ENCODE results near the gene SLC29A3. TPM values are rescaled to one million over a fixed set of nuclear protein-coding genes. Genes with fewer than 3 reads are reported as not detected.

The SLC29A3 gene
- total RNA-seq, 1 experiment from 2014 or later = 5.9 TPM

DNA sequence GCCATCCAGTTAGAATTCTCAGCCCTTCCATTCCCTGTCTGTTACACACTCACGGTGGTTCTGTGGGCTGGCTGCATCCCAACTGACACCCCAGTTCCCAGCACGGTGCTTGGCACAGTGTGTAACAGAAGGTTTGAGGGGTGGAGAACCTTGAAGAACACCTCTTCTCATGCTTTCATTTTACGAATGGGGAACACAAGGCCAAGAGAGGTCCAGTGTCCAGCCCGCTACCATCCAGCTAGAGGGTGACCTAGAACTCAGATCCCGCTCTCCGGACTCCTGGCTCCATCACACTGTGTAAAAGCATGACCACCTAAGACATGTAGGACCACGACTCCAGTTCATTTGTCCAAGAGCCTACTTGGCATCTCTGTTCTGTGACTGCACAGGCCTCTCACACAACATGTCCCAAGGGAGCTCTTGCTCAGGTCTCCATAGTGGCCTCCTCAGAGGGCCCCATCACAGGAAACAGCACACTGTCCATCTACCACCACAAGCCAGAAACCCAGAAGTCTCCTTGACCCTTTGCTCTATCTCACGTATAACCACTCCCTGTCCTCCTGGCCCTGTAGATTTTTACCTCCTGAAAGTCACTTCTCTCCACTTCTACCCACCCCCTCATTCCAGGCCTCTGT, 74.9 kb downstream of the SLC29A3 start:
- Histone ChIP-seq H3K36me3 (ENCODE audit: control insufficient read depth in 1 of 2, insufficient read depth in 2 of 2, low read length in 2 of 2) (no peaks in the 10 kb centered on the region), H3K4me1 (ENCODE audit: control insufficient read depth in 1 of 2, insufficient read depth in 2 of 2, low read length in 2 of 2) (no peaks in the 10 kb centered on the region), H3K27ac (ENCODE audit: low read depth, low read length) (no peak overlapping the region), H3K4me3 (replicated peaks in 1 of 2; ENCODE audit: low read depth in 1 of 2, low read length in 2 of 2) (no peak overlapping the region), H3K4me2 (ENCODE audit: low read length) (no peak overlapping the region), H3K9ac (ENCODE audit: low read length) (no peak overlapping the region), H3K79me2 (ENCODE audit: insufficient read depth, low read length) (no peaks in the 10 kb centered on the region), H3K9me3 (ENCODE audit: control insufficient read depth in 1 of 2, insufficient read depth in 1 of 2, low read depth in 1 of 2, low read length in 2 of 2) (no peaks in the 10 kb centered on the region), H4K20me1 (ENCODE audit: insufficient read depth) (no peaks in the 10 kb centered on the region), H3K9me2 (ENCODE audit: insufficient read depth) (no peaks in the 10 kb centered on the region), H2AFZ (ENCODE audit: low read depth, low read length, poor library complexity, severe bottlenecking) (no peak overlapping the region), H3K27me3 (ENCODE audit: insufficient read depth, low read length) (no peaks in the 10 kb centered on the region; the same call in 1 of the 2 replicates)
- ChIA-PET CTCF (no interaction called here), POLR2A (no interaction called here), RAD21 (ENCODE audit: low non-redundant PET in 1 of 2, low total read pairs in 2 of 2, uncharacterized antibody in 2 of 2, unreplicated experiment in 2 of 2) (no interaction called here)
- intact Hi-C loops (cut with micrococcal nuclease) = no loop called here
- no peak for ATAC-seq
- no peak for DNase-seq (ENCODE audit: low read depth, low spot score)
- BruUV-seq (replicated peaks) = no TSS peak
- TF ChIP-seq CBX3 (IDR thresholded peaks at IDR 0.05; ENCODE audit: low read depth) (no peak), TCF7L2 (IDR thresholded peaks at IDR 0.05; ENCODE audit: borderline replicate concordance, extremely low read depth, insufficient read depth, insufficient read length) (no peak), MAX (IDR thresholded peaks at IDR 0.05) (no peak), ELF1 (IDR thresholded peaks at IDR 0.05; ENCODE audit: borderline replicate concordance, low read depth) (no peak), EZH2phosphoT487 (IDR thresholded peaks at IDR 0.05; ENCODE audit: borderline replicate concordance) (no peak), JUND (IDR thresholded peaks at IDR 0.05) (no peak), SRF (IDR thresholded peaks at IDR 0.05; ENCODE audit: low read depth) (no peak), ZFX (IDR thresholded peaks at IDR 0.05) (no peak), EZH2 (IDR thresholded peaks at IDR 0.05) (no peak)
- TF ChIP-seq, protein P1, sequence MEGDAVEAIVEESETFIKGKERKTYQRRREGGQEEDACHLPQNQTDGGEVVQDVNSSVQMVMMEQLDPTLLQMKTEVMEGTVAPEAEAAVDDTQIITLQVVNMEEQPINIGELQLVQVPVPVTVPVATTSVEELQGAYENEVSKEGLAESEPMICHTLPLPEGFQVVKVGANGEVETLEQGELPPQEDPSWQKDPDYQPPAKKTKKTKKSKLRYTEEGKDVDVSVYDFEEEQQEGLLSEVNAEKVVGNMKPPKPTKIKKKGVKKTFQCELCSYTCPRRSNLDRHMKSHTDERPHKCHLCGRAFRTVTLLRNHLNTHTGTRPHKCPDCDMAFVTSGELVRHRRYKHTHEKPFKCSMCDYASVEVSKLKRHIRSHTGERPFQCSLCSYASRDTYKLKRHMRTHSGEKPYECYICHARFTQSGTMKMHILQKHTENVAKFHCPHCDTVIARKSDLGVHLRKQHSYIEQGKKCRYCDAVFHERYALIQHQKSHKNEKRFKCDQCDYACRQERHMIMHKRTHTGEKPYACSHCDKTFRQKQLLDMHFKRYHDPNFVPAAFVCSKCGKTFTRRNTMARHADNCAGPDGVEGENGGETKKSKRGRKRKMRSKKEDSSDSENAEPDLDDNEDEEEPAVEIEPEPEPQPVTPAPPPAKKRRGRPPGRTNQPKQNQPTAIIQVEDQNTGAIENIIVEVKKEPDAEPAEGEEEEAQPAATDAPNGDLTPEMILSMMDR (IDR thresholded peaks at IDR 0.05 in 2 of 3, conservative IDR thresholded peaks at IDR 0.05 in 1 of 3; ENCODE audit: borderline replicate concordance in 1 of 3, insufficient read depth in 1 of 3, low read depth in 2 of 3, low read length in 2 of 3) = no peak
- TF ChIP-seq, protein P2, sequence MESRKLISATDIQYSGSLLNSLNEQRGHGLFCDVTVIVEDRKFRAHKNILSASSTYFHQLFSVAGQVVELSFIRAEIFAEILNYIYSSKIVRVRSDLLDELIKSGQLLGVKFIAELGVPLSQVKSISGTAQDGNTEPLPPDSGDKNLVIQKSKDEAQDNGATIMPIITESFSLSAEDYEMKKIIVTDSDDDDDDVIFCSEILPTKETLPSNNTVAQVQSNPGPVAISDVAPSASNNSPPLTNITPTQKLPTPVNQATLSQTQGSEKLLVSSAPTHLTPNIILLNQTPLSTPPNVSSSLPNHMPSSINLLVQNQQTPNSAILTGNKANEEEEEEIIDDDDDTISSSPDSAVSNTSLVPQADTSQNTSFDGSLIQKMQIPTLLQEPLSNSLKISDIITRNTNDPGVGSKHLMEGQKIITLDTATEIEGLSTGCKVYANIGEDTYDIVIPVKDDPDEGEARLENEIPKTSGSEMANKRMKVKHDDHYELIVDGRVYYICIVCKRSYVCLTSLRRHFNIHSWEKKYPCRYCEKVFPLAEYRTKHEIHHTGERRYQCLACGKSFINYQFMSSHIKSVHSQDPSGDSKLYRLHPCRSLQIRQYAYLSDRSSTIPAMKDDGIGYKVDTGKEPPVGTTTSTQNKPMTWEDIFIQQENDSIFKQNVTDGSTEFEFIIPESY (IDR thresholded peaks at IDR 0.05; ENCODE audit: extremely low read depth, insufficient replicate concordance, low read length) = no peak
